ENCODE results near the gene SPINT1. TPM values are rescaled to one million over a fixed set of nuclear protein-coding genes. Genes with fewer than 3 reads are reported as not detected.

SPINT1 gene
- total and polyA plus RNA-seq, 2 experiments from 2014 or later = 5.3 to 9.5 TPM

- H3K36me3 ChIP-seq = no peaks in the 10 kb centered on the region
- no peaks in the 10 kb centered on the region for H3K9me3 ChIP-seq (ENCODE audit: low read depth)
- no peak overlapping the region for H3K4me3 ChIP-seq
- peaks cover 5% of the 10 kb centered on the region for H3K4me1 ChIP-seq (ENCODE audit: low read depth)
- no peaks in the 10 kb centered on the region for H3K27me3 ChIP-seq
- no peak overlapping the region for H3K27ac ChIP-seq
- no peak for DNase-seq (ENCODE audit: low read depth in 1 of 2, low spot score in 1 of 2)
- no peak for TF ChIP-seq CTCF (IDR thresholded peaks at IDR 0.05; ENCODE audit: low read depth, low read length)
Measured at GRCh38 chr15:40803688-40804087, 40.2 kb upstream of the SPINT1 start.

GRCh38 chr15:40806672-40807027, 37.2 kb upstream of the SPINT1 start:
- Histone ChIP-seq H3K4me1 (ENCODE audit: low read depth) (peaks cover 5% of the 10 kb centered on the region), H3K9me3 (ENCODE audit: low read depth) (no peaks in the 10 kb centered on the region), H3K27ac (peak overlapping the region; percentile 75), H3K36me3 (no peaks in the 10 kb centered on the region), H3K4me3 (peak overlapping the region; percentile 73), H3K27me3 (no peaks in the 10 kb centered on the region)
- no peak for TF ChIP-seq CTCF (IDR thresholded peaks at IDR 0.05; ENCODE audit: low read depth, low read length)
- no peak for DNase-seq (ENCODE audit: low read depth in 1 of 2, low spot score in 1 of 2)

DNA sequence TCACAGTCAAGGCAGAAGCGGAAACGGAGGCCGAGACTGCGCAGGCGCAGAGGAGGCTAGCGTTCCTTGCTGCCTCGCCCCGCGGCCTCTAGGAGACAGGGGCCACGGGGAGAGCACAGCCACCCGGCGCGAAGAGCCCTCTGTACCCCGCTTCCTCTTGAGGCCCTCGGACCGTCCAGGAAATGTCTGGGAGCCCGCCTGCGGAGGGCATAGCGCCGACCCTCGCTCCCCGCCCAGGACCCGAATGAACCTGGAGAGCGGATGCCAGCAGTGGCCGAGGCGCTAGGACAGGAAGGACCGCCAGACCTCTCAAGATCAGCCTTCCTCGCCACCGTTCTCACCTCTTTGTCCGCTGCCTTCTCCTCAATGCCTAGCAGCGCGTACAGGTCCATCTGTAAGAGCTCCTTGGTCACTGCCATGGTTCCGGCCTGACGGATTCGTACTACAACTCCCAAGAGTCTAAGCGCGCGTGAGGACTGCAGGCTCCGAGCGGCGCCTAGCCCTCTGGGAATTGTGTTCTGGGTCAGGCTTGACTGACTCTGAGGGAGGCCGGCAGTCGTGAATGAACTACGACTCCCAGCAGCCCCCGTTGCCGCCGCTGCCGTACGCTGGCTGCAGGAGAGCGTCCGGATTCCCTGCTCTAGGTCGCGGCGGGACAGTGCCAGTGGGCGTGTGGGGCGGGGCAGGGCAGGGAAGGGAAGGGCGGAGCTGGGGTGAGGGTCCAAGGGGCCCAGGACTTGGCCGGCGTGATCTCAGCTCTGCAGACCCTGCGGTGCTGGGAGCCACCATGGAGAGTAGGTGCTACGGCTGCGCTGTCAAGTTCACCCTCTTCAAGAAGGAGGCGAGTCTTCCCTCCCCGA, 36.6 kb upstream of the SPINT1 start, which contains the start of the genes DNAJC17 and ZFYVE19:
TSS of gene DNAJC17 (minus strand) at position 446 of the 860 bp plus-strand sequence. CDS start at position 419, 27 bp downstream.
TSS of gene ZFYVE19 (plus strand) at position 62 of the 860 bp plus-strand sequence. CDS start at position 563, 501 bp downstream.
- peak; percentile 99 for DNase-seq (ENCODE audit: low read depth in 1 of 2, low spot score in 1 of 2)
- H3K4me3 ChIP-seq = peak within 1 kb of the TSS; percentile 73
- no peaks in the 10 kb centered on the region for H3K9me3 ChIP-seq (ENCODE audit: low read depth)
- H3K4me1 ChIP-seq (ENCODE audit: low read depth) = peaks cover 5% of the 10 kb centered on the region
- H3K36me3 ChIP-seq = no peaks in the 10 kb centered on the region
- H3K27ac ChIP-seq = peak within 1 kb of the TSS; percentile 75
- no peaks in the 10 kb centered on the region for H3K27me3 ChIP-seq
- TF ChIP-seq CTCF (IDR thresholded peaks at IDR 0.05; ENCODE audit: low read depth, low read length) = peak; percentile 9

DNA sequence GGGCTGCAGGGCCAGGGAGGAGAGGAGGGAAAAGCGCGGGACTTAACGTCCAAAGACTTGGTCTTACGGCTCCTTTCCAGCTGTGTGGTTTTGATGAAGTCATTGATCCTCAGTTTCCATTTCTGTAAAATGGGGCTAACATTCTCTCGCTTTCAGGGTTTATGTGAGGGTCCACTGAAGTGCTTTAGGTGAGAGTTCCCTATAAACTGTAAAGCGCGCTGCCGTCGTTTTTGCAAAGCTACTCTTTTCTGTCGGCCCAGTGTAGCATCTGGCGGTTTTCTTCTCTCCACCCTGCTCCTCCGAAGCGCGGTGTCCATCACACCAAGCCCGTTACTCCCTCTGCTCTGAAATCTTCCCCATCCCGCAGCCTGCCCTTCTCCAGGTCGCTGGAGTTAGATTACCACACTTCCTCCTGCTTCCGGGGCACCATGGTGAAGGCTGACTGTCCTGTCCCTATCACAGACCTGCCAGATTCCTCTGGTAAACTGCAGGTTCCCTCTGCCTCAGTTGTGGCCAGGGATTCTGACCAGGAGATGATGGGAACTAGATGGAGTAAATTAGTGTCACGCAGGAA, 35.9 kb upstream of the SPINT1 start:
- H3K9me3 ChIP-seq (ENCODE audit: low read depth) = no peaks in the 10 kb centered on the region
- TF ChIP-seq CTCF (IDR thresholded peaks at IDR 0.05; ENCODE audit: low read depth, low read length) = no peak
- H3K36me3 ChIP-seq = no peaks in the 10 kb centered on the region

GRCh38 chr15:40808861-40809450, 34.9 kb upstream of the SPINT1 start:
- Histone ChIP-seq H3K4me1 (ENCODE audit: low read depth) (peaks cover 5% of the 10 kb centered on the region), H3K27ac (no peak overlapping the region), H3K36me3 (no peaks in the 10 kb centered on the region), H3K9me3 (ENCODE audit: low read depth) (no peaks in the 10 kb centered on the region), H3K27me3 (no peaks in the 10 kb centered on the region), H3K4me3 (no peak overlapping the region)
- no peak for TF ChIP-seq CTCF (IDR thresholded peaks at IDR 0.05; ENCODE audit: low read depth, low read length)
- DNase-seq (ENCODE audit: low read depth in 1 of 2, low spot score in 1 of 2) = no peak

More for the DNA sequence above, 35.9 kb upstream of the SPINT1 start:
- peaks cover 5% of the 10 kb centered on the region for H3K4me1 ChIP-seq (ENCODE audit: low read depth)
- peak overlapping the region; percentile 73 for H3K4me3 ChIP-seq
- H3K27ac ChIP-seq = no peak overlapping the region
- no peaks in the 10 kb centered on the region for H3K27me3 ChIP-seq
- DNase-seq (ENCODE audit: low read depth in 1 of 2, low spot score in 1 of 2) = no peak

Measured in cardiac muscle cell (in vitro differentiated cells and primary cell).